ENCODE data around the gene PCSK1.

DNA sequence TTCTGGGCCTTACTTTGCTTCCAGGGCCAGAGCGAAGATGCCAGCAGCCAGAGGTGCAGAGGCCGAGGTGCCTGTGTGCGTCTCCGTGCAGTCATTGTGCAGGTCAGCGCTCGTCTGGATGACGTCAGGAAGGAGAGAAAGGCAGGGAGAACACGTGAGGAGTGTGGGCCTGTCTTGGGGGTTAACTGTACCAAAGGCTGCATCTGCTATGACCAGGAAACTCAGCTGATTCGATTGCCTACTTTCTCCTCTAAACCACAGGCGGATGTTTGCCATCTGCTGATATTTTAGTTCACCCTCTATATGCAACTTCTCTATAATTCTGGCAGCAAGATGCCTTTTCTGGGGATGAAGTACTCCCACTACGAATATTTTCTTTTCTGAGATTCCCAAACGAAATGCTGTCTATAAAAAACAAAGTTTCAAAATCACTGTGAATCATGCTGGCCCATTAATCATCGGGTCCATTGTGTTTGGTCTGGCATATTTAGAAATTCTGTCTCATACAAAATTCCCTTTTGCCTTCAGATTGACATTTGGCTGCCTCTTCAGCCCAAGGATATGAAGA is 24.8 kb downstream of the PCSK1 start:
- TF ChIP-seq, protein P1, sequence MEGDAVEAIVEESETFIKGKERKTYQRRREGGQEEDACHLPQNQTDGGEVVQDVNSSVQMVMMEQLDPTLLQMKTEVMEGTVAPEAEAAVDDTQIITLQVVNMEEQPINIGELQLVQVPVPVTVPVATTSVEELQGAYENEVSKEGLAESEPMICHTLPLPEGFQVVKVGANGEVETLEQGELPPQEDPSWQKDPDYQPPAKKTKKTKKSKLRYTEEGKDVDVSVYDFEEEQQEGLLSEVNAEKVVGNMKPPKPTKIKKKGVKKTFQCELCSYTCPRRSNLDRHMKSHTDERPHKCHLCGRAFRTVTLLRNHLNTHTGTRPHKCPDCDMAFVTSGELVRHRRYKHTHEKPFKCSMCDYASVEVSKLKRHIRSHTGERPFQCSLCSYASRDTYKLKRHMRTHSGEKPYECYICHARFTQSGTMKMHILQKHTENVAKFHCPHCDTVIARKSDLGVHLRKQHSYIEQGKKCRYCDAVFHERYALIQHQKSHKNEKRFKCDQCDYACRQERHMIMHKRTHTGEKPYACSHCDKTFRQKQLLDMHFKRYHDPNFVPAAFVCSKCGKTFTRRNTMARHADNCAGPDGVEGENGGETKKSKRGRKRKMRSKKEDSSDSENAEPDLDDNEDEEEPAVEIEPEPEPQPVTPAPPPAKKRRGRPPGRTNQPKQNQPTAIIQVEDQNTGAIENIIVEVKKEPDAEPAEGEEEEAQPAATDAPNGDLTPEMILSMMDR (IDR thresholded peaks at IDR 0.05 in 2 of 3, conservative IDR thresholded peaks at IDR 0.05 in 1 of 3; ENCODE audit: borderline replicate concordance in 1 of 3, insufficient read depth in 1 of 3, low read depth in 2 of 3, low read length in 2 of 3), result no peak
- TF ChIP-seq POLR2A (IDR thresholded peaks at IDR 0.05; ENCODE audit: borderline replicate concordance, extremely low read depth, insufficient read depth, insufficient read length) (no peak), POLR2AphosphoS5 (IDR thresholded peaks at IDR 0.05; ENCODE audit: low read depth, low read length) (no peak), SP1 (IDR thresholded peaks at IDR 0.05; ENCODE audit: low read depth) (no peak), EZH2 (IDR thresholded peaks at IDR 0.05) (no peak), FOSL1 (IDR thresholded peaks at IDR 0.05; ENCODE audit: low read depth) (no peak), ZFX (IDR thresholded peaks at IDR 0.05) (no peak), JUND (IDR thresholded peaks at IDR 0.05) (no peak)

All from HCT116 (cell line).